MM.1S (cell line): ENCODE results near the gene LAYN.

Source experiments
- CTCF ChIP-seq: fragments of 300-600 bp; sonication (generic); IDR thresholded peaks from 2 replicates; pipeline ENCODE4 v1.5.1; 2016; ENCODE audit warnings: antibody characterized with exemption, low read length, mixed read lengths
- EZH2 ChIP-seq: fragments of 300-600 bp; sonication (generic); optimal IDR thresholded peaks from 2 replicates; pipeline ENCODE3; 2017; ENCODE audit warnings: low read depth, mild to moderate bottlenecking, antibody characterized with exemption, low read length, mixed read lengths
- EZH2phosphoT487 ChIP-seq: fragments of 300-600 bp; sonication (generic); IDR thresholded peaks from 2 replicates; pipeline ENCODE4 v1.6.1; 2018; ENCODE audit warnings: antibody characterized with exemption, low read length

GRCh38 chr11:111540114-111540936 lies at the start of gene LAYN:
- TF ChIP-seq CTCF (no peak), EZH2phosphoT487 (no peak), EZH2 (no peak)
